ENCODE results near the gene ANKIB1. TPM values are rescaled to one million over a fixed set of nuclear protein-coding genes. Genes with fewer than 3 reads are reported as not detected.

Gene ANKIB1
- total and polyA plus RNA-seq, 9 of the 15 experiments (the other 6 are each of a cell fraction or from before 2014, with no cell fraction given) = 5.9 to 25.2 (median 16.1) TPM

DNA sequence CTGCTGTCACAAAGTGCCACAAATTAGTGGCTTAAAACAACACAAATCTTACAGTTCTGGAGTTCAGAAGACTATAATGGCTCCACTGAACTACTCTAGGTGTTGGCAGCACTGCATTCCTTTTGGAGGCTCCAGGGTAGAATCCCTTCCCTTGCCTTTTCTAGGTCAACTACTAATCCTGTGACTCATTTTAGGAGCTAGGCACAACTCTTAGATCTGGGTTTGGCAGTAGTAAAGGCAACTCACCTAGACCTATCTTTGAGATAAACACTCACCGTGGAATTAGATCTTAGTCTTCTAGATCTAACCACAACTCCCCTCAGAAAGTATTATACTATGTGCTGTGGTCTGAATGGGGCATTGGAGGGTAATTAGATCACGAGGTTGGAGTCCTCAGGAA is 60.4 kb downstream of the ANKIB1 start:
- in situ Hi-C loops (cut with MboI) = no loop called here
- H4K20me1 ChIP-seq (replicated peaks; ENCODE audit: control insufficient read depth, insufficient read depth, low read length) = no peaks in the 10 kb centered on the region
- FAIRE-seq = no peak
- ATAC-seq = no peak
- no peak overlapping the region for H3K4me2 ChIP-seq (ENCODE audit: insufficient read depth, low read length)
- WGBS (ENCODE audit: insufficient coverage, low coverage, missing lambda C conversion rate) = 47% methylated on average over 2 of the region's 2 CpGs
- no peaks in the 10 kb centered on the region for H3K27me3 ChIP-seq (ENCODE audit: control insufficient read depth in 2 of 2, insufficient read depth in 2 of 2, low read length in 2 of 2)
- H3K4me1 ChIP-seq (replicated peaks in 1 of 2; ENCODE audit: control insufficient read depth in 2 of 2, insufficient read depth in 2 of 2, low read length in 2 of 2) = no peaks in the 10 kb centered on the region
- no peaks in the 10 kb centered on the region for H3K79me2 ChIP-seq (ENCODE audit: control insufficient read depth, insufficient read depth, low read length)
- POLR2A ChIA-PET = interaction anchor here (0.6 to 1.1 kb wide), 2 partner anchors 15 to 21 kb away, joined by 3 read pairs; no protein-coding TSS in a partner anchor
- CTCF ChIA-PET (ENCODE audit: low intra/inter-chr PET ratio) = no interaction called here
- DNase-seq (ENCODE audit: extremely low read depth in 1 of 4, low spot score in 3 of 4) = no peak
- no peak overlapping the region for H2AFZ ChIP-seq (ENCODE audit: low read depth, low read length)
- H3K36me3 ChIP-seq (ENCODE audit: control insufficient read depth, insufficient read depth, low read length) = peaks cover 12% of the 10 kb centered on the region; the same call in 1 of the 3 replicates
- no peak overlapping the region for H3K27ac ChIP-seq (ENCODE audit: extremely low read depth, low read depth, low read length)
- H3K9me1 ChIP-seq (ENCODE audit: control insufficient read depth, insufficient read depth, low read length) = no peaks in the 10 kb centered on the region
- no peak for TF ChIP-seq HCFC1 (IDR thresholded peaks at IDR 0.05; ENCODE audit: low read depth, low read length)
- TF ChIP-seq CCNT2 (IDR thresholded peaks at IDR 0.05; ENCODE audit: borderline replicate concordance, extremely low read depth, insufficient read length, low read depth, low read length) = no peak
- TF ChIP-seq, protein P1, sequence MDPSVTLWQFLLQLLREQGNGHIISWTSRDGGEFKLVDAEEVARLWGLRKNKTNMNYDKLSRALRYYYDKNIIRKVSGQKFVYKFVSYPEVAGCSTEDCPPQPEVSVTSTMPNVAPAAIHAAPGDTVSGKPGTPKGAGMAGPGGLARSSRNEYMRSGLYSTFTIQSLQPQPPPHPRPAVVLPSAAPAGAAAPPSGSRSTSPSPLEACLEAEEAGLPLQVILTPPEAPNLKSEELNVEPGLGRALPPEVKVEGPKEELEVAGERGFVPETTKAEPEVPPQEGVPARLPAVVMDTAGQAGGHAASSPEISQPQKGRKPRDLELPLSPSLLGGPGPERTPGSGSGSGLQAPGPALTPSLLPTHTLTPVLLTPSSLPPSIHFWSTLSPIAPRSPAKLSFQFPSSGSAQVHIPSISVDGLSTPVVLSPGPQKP (CRISPR knock-in tag; IDR thresholded peaks at IDR 0.05) = no peak
- TF ChIP-seq ZNF57 (CRISPR knock-in tag; IDR thresholded peaks at IDR 0.05) = no peak
- TF ChIP-seq ZNF764 (CRISPR knock-in tag; IDR thresholded peaks at IDR 0.05; ENCODE audit: low read depth) = no peak
- no peak for TF ChIP-seq ZNF507 (tag; conservative IDR thresholded peaks at IDR 0.05)
- TF ChIP-seq PCBP1 (IDR thresholded peaks at IDR 0.05; ENCODE audit: low read depth, low read length, poor library complexity, severe bottlenecking) = no peak
- no peak for TF ChIP-seq ZNF232 (CRISPR knock-in tag; IDR thresholded peaks at IDR 0.05)
- TF ChIP-seq ATF1 (CRISPR knock-in tag; IDR thresholded peaks at IDR 0.05) = no peak
- no peak for TF ChIP-seq ATF1 (tag; IDR thresholded peaks at IDR 0.05)
- TF ChIP-seq ERF (CRISPR knock-in tag; IDR thresholded peaks at IDR 0.05) = no peak
- TF ChIP-seq MYC (IDR thresholded peaks at IDR 0.05; ENCODE audit: low read depth, low read length) = no peak
- TF ChIP-seq MYC (CRISPR knock-in tag; IDR thresholded peaks at IDR 0.05; ENCODE audit: borderline replicate concordance, low read depth) = no peak
- TF ChIP-seq HNRNPK (IDR thresholded peaks at IDR 0.05; ENCODE audit: low read depth, low read length, poor library complexity, severe bottlenecking) = no peak
- no peak for TF ChIP-seq ZNF124 (CRISPR knock-in tag; IDR thresholded peaks at IDR 0.05)
- TF ChIP-seq, protein P2, sequence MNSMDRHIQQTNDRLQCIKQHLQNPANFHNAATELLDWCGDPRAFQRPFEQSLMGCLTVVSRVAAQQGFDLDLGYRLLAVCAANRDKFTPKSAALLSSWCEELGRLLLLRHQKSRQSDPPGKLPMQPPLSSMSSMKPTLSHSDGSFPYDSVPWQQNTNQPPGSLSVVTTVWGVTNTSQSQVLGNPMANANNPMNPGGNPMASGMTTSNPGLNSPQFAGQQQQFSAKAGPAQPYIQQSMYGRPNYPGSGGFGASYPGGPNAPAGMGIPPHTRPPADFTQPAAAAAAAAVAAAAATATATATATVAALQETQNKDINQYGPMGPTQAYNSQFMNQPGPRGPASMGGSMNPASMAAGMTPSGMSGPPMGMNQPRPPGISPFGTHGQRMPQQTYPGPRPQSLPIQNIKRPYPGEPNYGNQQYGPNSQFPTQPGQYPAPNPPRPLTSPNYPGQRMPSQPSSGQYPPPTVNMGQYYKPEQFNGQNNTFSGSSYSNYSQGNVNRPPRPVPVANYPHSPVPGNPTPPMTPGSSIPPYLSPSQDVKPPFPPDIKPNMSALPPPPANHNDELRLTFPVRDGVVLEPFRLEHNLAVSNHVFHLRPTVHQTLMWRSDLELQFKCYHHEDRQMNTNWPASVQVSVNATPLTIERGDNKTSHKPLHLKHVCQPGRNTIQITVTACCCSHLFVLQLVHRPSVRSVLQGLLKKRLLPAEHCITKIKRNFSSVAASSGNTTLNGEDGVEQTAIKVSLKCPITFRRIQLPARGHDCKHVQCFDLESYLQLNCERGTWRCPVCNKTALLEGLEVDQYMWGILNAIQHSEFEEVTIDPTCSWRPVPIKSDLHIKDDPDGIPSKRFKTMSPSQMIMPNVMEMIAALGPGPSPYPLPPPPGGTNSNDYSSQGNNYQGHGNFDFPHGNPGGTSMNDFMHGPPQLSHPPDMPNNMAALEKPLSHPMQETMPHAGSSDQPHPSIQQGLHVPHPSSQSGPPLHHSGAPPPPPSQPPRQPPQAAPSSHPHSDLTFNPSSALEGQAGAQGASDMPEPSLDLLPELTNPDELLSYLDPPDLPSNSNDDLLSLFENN (IDR thresholded peaks at IDR 0.05; ENCODE audit: low read depth in 2 of 2, low read length in 2 of 2) = no peak
- no TSS peak for BruUV-seq (replicated peaks)
- intact Hi-C loops (cut with micrococcal nuclease) = no loop called here
- H3K9ac ChIP-seq (ENCODE audit: insufficient read depth in 1 of 2, low read depth in 2 of 2, low read length in 2 of 2) = no peak overlapping the region
- H3K4me3 ChIP-seq = no peak overlapping the region
- no peaks in the 10 kb centered on the region for H3K9me3 ChIP-seq (replicated peaks; ENCODE audit: control insufficient read depth, insufficient read depth, low read depth, low read length)

All from K562 (cell line).